Measurements from ENCODE around the gene PCDHGB2.
"Not testable (repeated sequence)": the region's sequence is repeated elsewhere in the genome, so short reads cannot be mapped to it uniquely, and the experiment has no call there.

PCDHGB2 gene

DNA sequence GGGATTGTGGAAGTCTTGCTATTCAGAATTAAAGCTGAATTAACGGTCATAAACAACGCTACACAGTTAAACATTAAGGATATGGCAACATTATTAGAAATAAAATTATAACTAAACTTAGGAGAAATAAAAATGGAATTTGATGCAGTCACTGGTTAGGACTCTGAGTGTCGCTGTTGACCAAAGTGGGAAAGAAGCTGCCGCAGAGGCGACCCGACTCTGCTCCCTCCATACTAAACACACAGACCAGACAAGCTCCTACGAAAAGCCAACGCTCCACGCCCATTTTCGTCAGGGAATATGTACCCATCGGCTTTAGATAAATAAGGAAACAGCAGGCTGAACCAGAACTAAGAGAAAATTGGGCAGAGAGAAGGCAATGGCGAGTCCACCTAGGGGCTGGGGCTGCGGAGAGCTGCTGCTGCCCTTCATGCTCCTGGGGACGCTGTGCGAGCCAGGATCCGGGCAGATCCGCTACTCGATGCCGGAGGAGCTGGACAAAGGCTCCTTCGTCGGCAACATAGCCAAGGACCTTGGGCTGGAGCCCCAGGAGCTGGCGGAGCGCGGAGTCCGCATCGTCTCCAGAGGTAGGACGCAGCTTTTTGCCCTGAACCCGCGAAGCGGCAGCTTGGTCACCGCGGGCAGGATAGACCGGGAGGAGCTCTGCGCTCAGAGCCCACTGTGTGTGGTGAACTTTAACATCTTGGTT is 4.3 kb downstream of the PCDHGB2 start, which contains the start of gene PCDHGA5:
Gene PCDHGA5, plus strand, starts transcription at position 211 of the 709 bp plus-strand sequence. Its CDS starts 169 bp downstream, at position 380.
- H3K9ac ChIP-seq (ENCODE audit: low read depth, low read length) = no peak within 1 kb of the TSS
- no peaks in the 10 kb centered on the region for H3K36me3 ChIP-seq (ENCODE audit: insufficient read depth, low read length)
- peaks cover 8% of the 10 kb centered on the region; the same call in 1 of the 2 replicates for H3K9me3 ChIP-seq (ENCODE audit: control insufficient read depth, insufficient read depth, low read length)

DNA sequence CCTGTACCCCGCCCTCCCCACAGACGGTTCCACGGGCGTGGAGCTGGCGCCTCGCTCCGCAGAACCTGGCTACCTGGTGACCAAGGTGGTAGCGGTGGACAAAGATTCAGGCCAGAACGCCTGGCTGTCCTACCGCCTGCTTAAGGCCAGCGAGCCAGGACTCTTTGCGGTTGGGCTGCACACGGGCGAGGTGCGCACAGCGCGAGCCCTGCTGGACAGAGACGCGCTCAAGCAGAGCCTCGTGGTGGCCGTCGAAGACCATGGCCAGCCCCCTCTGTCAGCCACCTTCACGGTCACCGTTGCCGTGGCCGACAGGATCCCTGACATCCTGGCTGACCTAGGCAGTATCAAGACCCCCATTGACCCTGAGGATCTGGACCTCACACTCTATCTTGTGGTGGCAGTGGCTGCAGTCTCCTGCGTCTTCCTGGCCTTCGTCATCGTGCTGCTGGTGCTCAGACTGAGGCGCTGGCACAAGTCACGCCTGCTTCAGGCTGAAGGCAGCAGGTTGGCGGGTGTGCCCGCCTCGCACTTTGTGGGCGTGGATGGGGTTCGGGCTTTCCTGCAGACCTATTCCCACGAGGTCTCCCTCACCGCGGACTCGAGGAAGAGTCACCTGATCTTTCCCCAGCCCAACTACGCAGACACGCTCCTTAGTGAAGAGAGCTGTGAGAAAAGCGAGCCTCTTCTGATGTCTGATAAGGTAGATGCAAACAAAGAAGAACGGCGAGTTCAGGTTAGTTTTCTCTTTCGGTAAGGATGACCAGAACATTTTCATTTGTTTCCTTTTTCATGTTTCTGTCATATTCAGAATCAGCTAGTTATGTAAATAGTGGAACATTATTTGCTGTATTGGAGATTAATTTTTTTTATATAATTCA is 6.5 kb downstream of the PCDHGB2 start:
- Histone ChIP-seq H3K4me1 (ENCODE audit: insufficient read depth, low read length) (peaks cover 3% of the 10 kb centered on the region; the same call in 1 of the 2 replicates), H3K9ac (ENCODE audit: low read depth, low read length) (no peak overlapping the region), H3K36me3 (ENCODE audit: insufficient read depth, low read length) (no peaks in the 10 kb centered on the region), H3K9me3 (ENCODE audit: control insufficient read depth, insufficient read depth, low read length) (no peaks in the 10 kb centered on the region; the same call in 1 of the 2 replicates)

More for the DNA sequence above, 4.3 kb downstream of the PCDHGB2 start, which contains the start of gene PCDHGA5:
- H3K4me1 ChIP-seq (ENCODE audit: insufficient read depth, low read length) = peaks cover 3% of the 10 kb centered on the region; the same call in 1 of the 2 replicates

DNA sequence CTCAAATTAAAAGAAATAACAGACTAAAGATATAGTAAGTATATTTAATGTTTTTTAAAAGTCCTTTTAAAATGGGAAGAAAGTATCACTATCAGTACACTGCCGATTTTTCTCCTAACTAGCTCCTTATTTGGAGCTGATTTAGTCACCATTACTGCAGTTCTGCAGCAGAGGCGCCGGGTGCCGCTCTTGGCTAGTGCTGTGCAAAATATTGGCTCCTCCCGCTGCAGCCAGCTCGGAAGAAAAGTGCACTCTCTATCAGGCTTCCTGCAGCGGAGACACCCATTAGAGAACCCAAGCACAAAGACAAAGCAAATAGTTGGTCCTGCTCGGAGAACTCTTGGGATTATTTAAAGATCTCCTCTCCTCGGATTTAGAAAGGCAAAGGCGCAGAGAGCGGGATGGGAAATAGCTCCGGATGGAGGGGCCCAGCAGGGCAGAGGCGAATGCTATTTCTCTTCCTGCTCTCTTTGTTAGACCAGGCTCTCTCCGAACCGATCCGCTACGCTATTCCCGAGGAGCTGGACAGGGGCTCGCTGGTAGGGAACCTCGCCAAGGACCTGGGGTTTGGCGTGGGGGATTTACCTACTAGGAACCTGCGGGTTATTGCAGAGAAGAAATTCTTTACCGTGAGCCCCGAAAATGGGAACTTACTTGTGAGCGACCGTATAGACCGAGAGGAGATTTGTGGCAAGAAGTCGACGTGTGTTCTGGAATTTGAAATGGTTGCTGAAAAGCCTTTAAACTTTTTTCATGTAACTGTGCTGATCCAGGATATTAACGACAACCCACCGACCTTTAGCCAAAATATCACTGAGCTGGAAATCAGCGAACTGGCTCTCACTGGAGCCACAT is 10.4 kb downstream of the PCDHGB2 start, which contains the start of gene PCDHGB3:
Gene PCDHGB3, plus strand, starts transcription at position 249 of the 855 bp plus-strand sequence. Its CDS starts 153 bp downstream, at position 402.
- peaks cover 5% of the 10 kb centered on the region for H3K9me3 ChIP-seq (ENCODE audit: control insufficient read depth, insufficient read depth, low read length)
- H3K36me3 ChIP-seq (ENCODE audit: insufficient read depth, low read length) = no peaks in the 10 kb centered on the region
- no peak within 1 kb of the TSS for H3K9ac ChIP-seq (ENCODE audit: low read depth, low read length)
- H3K4me1 ChIP-seq (ENCODE audit: insufficient read depth, low read length) = no peaks in the 10 kb centered on the region

DNA sequence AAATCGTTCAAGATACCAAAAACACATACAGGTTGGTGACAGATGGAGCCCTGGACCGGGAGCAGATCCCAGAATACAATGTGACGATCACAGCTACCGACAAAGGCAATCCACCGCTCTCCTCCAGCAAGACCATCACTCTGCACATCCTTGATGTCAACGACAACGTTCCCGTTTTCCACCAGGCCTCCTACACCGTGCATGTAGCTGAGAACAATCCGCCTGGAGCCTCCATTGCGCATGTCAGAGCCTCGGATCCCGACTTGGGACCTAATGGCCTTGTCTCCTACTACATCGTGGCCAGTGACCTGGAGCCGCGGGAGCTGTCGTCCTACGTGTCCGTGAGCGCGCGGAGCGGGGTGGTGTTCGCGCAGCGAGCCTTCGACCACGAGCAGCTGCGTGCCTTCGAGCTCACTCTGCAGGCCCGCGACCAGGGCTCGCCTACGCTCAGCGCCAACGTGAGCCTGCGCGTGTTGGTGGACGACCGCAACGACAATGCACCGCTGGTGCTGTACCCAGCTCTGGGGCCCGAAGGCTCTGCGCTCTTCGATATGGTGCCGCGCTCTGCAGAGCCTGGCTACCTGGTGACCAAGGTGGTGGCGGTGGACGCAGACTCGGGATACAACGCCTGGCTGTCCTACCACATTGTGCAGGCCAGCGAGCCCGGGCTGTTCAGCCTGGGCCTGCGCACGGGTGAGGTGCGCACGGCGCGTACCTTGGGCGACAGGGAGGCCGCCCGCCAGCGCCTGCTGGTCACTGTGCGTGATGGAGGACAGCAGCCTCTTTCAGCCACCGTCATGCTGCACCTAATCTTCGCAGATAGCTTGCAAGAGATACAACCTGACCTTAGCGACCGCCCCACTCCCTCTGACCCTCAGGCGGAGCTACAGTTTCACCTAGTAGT is 12.0 kb downstream of the PCDHGB2 start:
- H3K36me3 ChIP-seq (ENCODE audit: insufficient read depth, low read length) = no peaks in the 10 kb centered on the region
- peaks cover 5% of the 10 kb centered on the region for H3K9me3 ChIP-seq (ENCODE audit: control insufficient read depth, insufficient read depth, low read length)
- H3K4me1 ChIP-seq (ENCODE audit: insufficient read depth, low read length) = no peaks in the 10 kb centered on the region
- no peak overlapping the region for H3K9ac ChIP-seq (ENCODE audit: low read depth, low read length)

DNA sequence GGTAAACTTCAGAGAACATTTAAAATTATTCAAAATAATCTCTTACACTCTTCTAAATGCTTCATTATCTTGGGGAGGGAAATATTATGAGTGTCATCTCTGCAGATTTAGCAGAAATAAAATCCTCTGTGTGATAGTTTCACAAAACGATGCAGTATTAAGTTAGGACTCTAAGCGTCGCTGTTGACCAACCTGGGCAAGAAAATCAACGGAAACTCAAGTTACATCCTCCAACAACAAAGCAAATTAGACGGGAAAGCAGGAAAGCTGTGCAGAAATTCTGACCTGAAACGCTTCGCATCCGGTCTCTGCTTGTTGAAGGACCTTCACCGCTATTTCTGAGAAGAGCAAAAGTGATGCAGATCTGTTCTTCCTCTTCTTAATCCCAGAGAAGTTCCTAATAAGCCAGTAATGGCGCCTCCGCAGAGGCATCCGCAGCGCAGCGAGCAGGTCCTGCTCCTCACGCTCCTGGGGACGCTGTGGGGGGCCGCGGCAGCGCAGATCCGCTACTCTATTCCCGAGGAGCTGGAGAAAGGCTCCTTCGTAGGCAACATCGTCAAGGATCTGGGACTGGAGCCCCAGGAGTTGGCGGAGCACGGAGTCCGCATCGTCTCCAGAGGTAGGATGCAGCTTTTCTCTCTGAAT is 14.0 kb downstream of the PCDHGB2 start, which contains the start of gene PCDHGA6:
Gene PCDHGA6, plus strand, starts transcription at position 219 of the 645 bp plus-strand sequence. Its CDS starts 193 bp downstream, at position 412.
- peaks cover 7% of the 10 kb centered on the region for H3K9me3 ChIP-seq (ENCODE audit: control insufficient read depth, insufficient read depth, low read length)
- H3K9ac ChIP-seq (ENCODE audit: low read depth, low read length) = no peak within 1 kb of the TSS
- H3K36me3 ChIP-seq (ENCODE audit: insufficient read depth, low read length) = no peaks in the 10 kb centered on the region
- no peaks in the 10 kb centered on the region for H3K4me1 ChIP-seq (ENCODE audit: insufficient read depth, low read length)

DNA sequence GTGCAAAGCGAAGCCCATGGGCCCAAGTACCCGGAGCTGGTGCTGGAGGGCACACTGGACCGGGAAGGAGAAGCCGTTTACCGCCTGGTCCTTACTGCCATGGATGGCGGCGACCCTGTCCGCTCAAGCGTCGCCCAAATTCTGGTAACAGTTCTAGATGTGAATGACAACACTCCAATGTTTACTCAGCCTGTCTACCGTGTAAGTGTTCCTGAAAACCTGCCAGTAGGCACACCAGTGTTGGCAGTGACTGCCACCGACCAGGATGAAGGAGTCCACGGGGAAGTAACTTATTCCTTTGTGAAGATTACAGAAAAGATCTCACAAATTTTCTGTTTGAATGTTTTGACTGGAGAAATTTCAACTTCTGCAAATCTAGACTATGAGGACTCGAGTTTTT is 14.8 kb downstream of the PCDHGB2 start:
- H3K36me3 ChIP-seq (ENCODE audit: insufficient read depth, low read length) = no peaks in the 10 kb centered on the region
- H3K9me3 ChIP-seq (ENCODE audit: control insufficient read depth, insufficient read depth, low read length) = peaks cover 7% of the 10 kb centered on the region
- H3K9ac ChIP-seq (ENCODE audit: low read depth, low read length) = no peak overlapping the region

DNA sequence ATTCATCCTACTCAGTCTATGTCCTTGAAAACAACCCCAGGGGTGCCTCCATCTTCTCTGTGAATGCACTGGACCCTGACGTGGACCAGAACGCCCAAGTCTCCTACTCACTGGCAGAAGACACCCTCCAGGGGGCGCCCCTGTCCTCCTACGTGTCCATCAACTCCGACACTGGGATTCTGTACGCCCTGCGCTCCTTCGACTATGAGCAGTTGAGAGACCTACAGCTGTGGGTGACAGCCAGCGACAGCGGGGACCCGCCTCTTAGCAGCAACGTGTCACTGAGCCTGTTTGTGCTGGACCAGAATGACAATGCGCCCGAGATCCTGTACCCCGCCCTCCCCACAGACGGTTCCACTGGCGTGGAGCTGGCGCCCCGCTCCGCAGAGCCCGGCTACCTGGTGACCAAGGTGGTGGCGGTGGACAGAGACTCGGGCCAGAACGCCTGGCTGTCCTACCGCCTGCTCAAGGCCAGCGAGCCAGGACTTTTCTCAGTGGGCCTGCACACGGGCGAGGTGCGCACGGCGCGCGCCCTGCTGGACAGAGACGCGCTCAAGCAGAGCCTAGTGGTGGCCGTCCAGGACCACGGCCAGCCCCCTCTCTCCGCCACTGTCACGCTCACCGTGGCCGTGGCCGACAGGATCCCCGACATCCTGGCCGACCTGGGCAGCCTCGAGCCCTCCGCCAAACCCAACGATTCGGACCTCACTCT is 15.8 kb downstream of the PCDHGB2 start:
- H3K9me3 ChIP-seq (ENCODE audit: control insufficient read depth, insufficient read depth, low read length); H3K9ac ChIP-seq (ENCODE audit: low read depth, low read length); H3K4me1 ChIP-seq (ENCODE audit: insufficient read depth, low read length); H3K36me3 ChIP-seq (ENCODE audit: insufficient read depth, low read length): not testable (repeated sequence)

More for the DNA sequence above, 14.8 kb downstream of the PCDHGB2 start:
- no peaks in the 10 kb centered on the region for H3K4me1 ChIP-seq (ENCODE audit: insufficient read depth, low read length)

DNA sequence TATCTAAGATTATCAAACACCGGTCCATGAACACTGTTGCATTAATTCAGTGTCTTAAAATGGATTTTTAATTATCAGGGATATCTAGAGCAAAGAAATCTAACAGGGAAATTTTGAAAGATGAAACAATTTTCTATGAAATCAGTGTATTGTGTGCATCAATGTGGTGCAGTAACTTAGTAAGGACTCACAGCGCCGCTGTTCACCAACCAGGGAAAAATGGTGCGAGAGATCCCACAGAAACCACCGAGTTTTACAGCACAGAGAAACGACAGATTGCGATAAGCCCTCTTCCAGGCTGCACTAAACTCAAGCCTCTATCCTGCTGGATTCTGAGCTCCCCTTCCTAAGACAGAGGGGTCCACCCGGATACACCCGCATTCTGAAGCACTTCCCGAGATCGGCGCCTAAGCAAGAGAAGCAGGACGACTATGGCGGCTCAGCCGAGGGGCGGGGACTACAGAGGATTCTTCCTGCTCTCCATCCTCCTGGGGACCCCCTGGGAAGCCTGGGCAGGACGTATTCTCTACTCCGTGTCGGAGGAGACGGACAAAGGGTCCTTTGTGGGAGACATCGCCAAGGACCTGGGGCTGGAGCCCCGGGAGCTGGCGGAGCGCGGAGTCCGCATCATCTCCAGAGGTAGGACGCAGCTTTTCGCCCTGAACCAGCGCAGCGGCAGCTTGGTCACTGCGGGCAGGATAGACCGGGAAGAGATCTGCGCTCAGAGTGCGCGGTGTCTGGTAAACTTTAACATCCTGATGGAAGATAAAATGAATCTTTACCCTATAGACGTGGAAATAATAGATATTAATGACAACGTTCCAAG is 22.9 kb downstream of the PCDHGB2 start, which contains the start of gene PCDHGA7:
Gene PCDHGA7, plus strand, starts transcription at position 274 of the 826 bp plus-strand sequence. Its CDS starts 158 bp downstream, at position 432.
- no peaks in the 10 kb centered on the region for H3K4me1 ChIP-seq (ENCODE audit: insufficient read depth, low read length)
- H3K9me3 ChIP-seq (ENCODE audit: control insufficient read depth, insufficient read depth, low read length) = no peaks in the 10 kb centered on the region; the same call in 1 of the 2 replicates
- H3K36me3 ChIP-seq (ENCODE audit: insufficient read depth, low read length) = no peaks in the 10 kb centered on the region
- no peak within 1 kb of the TSS for H3K9ac ChIP-seq (ENCODE audit: low read depth, low read length)

DNA sequence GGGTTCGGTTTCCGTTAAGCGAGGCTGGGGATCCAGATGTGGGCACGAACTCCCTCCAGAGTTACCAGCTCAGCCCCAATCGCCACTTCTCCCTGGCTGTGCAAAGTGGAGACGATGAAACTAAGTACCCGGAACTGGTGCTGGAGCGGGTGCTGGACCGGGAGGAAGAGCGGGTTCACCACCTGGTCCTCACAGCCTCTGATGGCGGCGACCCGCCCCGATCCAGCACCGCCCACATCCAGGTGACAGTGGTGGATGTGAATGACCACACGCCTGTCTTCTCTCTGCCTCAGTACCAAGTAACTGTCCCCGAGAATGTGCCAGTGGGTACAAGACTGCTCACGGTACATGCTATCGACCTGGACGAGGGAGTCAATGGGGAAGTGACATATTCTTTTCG is 23.6 kb downstream of the PCDHGB2 start:
- Histone ChIP-seq H3K36me3 (ENCODE audit: insufficient read depth, low read length) (no peaks in the 10 kb centered on the region), H3K9me3 (ENCODE audit: control insufficient read depth, insufficient read depth, low read length) (peaks cover under 1% of the 10 kb centered on the region), H3K4me1 (ENCODE audit: insufficient read depth, low read length) (no peaks in the 10 kb centered on the region), H3K9ac (ENCODE audit: low read depth, low read length) (no peak overlapping the region)

DNA sequence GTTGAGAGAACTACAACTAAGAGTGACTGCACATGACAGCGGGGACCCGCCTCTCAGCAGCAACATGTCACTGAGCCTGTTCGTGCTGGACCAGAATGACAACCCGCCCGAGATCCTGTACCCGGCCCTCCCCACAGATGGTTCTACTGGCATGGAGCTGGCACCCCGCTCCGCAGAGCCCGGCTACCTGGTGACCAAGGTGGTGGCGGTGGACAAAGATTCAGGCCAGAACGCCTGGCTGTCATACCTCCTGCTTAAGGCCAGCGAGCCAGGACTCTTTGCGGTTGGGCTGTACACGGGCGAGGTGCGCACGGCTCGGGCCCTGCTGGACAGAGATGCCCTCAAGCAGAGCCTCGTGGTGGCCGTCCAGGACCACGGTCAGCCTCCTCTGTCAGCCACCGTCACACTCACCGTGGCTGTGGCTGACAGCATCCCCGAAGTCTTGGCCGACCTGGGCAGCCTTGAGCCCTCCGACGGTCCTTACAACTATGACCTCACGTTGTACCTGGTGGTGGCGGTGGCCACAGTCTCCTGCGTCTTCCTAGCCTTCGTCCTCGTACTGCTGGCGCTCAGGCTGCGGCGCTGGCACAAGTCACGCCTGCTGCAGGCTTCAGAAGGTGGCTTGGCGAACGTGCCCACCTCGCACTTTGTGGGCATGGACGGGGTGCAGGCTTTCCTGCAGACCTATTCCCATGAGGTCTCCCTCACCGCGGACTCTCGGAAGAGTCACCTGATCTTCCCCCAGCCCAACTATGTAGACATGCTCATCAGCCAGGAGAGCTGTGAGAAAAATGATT is 24.9 kb downstream of the PCDHGB2 start:
- no peaks in the 10 kb centered on the region for H3K4me1 ChIP-seq (ENCODE audit: insufficient read depth, low read length)
- peaks cover 7% of the 10 kb centered on the region for H3K9me3 ChIP-seq (ENCODE audit: control insufficient read depth, insufficient read depth, low read length)
- no peaks in the 10 kb centered on the region; the same call in 1 of the 2 replicates for H3K36me3 ChIP-seq (ENCODE audit: insufficient read depth, low read length)
- H3K9ac ChIP-seq (ENCODE audit: low read depth, low read length) = no peak overlapping the region
